T-helper 9 cell (primary cell): ENCODE measurements around the gene CENPX.

Experiments used
- DNase-seq: peaks from one replicate; pipeline ENCODE4 v3.0.0-alpha.2; 2020

CENPX gene

DNA sequence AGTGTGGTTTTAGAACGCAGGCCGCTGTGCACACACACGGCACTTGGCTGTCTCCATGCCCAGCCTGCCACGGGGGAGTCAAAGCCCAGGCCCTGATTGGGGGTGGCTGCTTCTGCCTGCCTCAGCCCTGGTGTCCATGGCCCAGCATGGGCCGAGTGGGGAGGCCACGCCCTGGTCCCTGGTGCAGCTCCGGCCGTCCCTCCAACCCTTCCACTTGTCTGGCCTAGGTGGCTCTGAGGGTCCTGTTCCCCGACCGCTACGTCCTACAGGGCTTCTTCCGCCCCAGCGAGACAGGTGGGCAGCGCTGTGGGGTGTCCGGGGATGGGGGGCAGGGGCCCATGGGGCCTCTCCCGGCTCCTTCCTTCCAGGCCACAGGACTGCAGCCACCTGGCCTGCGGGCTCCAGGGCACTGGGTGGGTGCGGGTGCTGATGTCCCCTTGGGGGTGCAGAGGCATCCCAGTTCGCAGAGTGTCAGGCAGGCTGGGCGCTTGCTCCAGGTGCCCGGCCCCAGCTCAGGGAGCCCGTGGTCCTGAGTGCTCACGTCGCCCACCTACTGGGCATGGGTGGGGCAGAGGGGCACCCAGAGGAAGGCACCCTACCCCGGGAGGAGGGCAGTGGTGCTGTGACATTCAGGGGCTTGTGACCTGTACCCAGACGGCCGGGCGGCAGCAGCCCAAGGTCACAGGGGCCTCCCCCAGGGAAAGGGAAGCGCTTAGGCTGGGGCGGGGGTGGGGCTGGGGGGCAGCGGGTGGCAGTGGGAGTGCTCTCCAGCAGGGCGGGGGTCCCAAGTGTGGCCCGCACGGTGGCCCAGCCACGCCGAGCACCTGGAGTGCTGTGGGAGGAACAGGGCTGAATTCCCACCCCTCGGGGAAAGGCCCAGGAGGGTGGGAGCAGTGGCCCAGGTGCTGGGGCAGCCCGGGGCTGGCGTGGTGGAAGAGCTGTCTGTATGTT is 11.8 kb downstream of the CENPX start:
- no peak for DNase-seq

DNA sequence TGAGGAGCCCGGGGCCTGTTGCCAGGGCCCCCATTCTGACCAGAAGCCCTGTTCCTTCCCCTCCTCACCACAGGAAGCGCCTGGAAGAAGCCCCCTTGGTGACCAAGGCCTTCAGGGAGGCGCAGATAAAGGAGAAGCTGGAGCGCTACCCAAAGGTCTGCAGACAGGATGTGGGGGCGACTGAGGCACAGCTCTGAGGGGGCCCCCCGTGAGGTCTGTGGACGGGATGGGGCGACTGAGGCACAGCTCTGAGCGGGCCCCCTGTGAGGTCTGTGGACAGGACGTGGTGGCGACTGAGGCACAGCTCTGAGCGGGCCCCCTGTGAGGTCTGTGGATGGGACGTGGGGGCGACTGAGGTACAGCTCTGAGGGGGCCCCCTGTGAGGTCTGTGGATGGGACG is 13.3 kb downstream of the CENPX start:
- no peak for DNase-seq

DNA sequence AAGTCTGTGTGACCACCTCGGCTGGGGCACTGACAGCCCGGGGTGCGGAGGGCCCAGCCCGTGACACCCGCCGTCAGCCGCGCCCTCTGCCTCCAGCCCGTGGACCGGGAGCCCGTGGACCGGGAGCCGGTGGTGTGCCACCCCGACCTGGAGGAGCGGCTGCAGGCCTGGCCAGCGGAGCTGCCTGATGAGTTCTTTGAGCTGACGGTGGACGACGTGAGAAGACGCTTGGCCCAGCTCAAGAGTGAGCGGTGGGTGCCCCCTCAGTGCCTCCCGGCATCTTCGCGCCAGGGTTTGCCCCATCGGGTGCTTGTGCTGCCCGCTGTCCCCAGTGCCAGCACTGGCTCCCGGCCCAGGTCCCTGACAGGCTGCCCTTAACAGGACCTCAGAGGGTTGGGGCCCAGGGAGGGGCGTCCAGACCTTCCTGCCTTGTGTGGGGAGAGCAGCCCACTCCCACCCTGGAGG is 13.7 kb downstream of the CENPX start:
- no peak for DNase-seq

DNA sequence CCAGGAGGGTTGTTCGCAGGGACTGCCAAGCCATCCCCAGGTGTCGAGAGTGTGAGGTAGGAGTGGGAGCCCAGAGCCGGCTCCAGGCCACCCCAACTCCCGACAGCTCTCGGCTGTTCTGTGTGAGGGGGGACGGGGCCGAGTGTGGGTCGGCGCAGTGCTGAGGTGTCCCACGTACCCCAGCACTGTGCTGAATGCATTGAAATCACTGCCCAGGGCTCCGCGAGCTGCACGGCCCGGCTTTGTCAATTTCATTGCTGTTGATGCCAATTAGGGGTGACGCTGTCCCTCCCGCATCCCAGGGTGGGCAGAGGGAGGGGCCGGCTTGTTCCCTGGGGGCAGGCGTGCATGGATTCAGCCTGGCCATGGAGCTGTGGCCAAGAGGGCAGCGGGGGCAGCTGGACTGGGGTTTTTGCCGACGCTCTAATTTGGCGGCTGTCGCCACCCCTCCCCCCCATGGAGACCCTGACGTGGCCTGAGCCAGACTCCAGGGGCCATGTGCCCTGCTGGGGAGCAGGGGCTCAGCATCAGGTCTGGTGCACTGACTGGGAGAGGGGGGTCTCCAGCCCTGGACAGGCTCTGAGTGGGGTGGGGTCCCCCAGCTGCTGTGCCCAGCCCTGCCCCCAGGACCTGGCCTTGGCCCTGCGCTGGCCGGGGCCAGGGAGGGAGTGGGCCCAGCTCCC is 14.3 kb downstream of the CENPX start:
- DNase-seq: no peak

- no peak for DNase-seq
Measured at GRCh38 chr17:82007495-82008257, 15.0 kb downstream of the CENPX start.

- no peak for DNase-seq
Measured at GRCh38 chr17:82007228-82007494, 15.5 kb downstream of the CENPX start.

DNA sequence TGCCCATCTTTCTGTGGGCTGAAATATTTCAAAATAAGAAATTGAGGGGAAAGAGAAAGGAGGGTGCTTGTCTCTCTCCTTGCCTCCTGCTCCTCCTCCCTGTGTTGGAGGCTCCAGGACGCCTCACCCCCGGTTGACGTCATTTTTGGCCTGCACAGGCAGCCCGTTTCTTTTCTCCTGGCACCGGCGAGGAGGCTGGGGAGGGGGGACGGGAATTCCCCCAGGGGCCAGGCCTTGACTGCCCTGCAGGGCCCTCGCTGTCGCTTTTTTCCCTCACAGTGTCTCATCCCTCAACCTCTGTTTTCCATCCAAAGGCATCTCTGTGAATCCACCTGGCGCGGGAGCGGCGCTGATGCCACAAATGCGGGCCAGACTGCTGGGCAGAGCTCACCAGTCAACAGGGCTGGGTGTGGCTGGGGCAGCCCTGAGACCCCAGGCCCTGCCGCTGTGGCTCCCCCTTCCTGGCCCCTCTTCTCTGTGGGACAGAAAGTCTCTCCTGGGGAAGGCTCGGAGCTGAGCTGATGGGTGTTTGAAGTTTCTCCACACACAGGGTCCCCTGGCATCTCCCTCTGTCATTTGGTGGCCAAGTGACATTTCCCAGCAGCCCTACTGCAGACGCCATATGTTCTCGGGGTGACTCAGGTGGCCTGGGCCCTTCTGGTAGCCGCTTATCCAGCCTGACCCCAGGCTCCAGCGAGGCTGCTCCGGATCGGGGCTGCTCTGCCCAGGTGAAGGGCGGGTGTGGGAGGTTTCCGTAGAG is 16.0 kb downstream of the CENPX start:
- DNase-seq: no peak

GRCh38 chr17:82005701-82006348 is 16.9 kb downstream of the CENPX start:
- DNase-seq: no peak

DNA sequence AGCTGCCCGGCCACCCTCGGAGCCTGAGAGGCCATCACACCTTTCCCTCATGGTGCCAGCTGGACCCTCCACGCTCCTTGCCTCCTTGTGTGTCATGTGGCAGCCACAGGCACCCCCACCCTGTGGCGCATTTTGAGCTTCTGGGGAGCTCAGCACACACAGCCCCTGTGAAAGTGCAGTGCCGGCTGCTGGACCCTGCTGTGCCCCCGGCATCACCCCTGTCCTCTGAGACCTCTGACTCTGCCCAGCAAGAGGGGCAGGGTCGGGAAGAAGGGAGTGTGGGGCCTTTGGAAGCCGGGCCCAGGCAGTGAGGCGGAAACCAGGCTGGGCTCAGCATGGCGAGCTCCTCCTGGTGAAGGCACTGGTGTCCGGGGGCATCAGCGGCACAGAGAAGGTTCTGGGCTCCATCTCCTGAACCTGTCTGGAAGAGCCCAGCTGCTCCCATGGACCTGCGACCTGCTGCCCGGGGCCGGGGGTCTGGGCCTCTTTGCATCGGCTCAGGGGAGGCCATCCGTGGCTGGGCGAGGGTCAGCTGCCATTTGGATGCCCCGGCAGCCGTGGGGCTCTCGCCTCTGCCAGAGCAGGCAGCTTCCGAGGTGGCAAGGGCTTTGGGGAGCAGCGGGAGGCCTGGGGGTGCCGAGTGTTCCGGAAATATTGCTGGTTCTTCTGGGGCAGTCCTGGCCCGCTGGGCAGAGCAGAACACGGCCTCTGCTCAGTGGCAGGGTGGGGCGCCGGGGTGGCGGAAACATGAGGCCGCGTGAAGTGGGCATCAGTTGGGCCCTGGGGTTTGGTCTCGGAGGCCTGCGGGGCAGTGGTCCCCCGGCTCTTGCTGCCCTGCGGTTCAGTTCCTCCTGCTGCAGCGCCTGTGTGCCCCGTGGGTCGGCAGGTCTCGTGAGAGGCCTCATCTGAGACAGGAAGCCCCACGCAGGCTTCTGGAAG is 17.9 kb downstream of the CENPX start:
- no peak for DNase-seq

DNA sequence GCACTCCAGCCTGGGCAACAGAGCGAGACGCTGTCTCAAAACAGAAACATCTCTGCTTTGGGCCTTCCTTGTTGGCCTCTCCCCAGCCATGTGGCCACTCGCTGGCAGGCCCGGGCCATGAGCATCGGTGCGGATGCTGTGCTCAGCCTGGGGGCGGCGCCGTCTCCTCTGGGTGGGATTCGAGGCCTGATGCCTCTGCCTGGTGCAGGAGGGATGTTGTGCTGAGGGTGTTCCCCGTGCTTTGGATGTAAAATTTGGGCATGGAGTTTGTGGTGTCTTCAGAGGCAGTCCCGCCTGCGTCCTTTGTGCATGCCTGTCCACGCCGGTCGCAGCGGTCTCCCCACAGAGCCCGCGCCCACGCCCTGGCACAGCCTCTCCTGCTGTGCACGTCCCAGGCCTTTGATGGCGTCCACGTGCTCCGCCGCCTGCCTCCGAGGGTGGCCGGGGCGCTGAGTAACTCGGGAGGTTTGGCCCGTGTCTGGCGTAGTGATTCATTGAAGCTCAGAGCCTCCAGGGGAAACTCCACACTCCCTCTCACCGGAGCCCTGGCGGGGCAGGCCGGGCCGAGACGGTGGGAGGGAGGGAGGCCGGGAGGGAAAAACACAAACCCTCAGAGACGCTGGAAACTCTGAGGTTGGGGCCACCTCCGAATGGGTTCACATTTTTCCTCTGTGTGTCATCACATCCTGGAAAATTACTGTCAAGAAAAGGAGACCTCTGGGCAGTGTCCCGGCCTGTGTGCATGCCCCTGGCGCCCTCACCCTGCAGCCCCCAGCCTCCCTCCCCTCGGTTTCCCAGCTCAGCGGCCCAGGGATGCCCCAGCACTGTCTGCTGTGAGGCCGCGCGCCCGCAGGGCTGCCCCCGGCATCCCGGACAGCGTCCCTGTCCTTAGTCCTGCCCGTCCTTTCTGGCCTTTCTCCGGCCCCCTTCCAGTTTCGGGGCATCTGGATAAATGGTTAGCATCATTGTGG is 19.0 kb downstream of the CENPX start:
- no peak for DNase-seq

- DNase-seq: no peak
Measured at GRCh38 chr17:82001571-82002056, 21.1 kb downstream of the CENPX start.

DNA sequence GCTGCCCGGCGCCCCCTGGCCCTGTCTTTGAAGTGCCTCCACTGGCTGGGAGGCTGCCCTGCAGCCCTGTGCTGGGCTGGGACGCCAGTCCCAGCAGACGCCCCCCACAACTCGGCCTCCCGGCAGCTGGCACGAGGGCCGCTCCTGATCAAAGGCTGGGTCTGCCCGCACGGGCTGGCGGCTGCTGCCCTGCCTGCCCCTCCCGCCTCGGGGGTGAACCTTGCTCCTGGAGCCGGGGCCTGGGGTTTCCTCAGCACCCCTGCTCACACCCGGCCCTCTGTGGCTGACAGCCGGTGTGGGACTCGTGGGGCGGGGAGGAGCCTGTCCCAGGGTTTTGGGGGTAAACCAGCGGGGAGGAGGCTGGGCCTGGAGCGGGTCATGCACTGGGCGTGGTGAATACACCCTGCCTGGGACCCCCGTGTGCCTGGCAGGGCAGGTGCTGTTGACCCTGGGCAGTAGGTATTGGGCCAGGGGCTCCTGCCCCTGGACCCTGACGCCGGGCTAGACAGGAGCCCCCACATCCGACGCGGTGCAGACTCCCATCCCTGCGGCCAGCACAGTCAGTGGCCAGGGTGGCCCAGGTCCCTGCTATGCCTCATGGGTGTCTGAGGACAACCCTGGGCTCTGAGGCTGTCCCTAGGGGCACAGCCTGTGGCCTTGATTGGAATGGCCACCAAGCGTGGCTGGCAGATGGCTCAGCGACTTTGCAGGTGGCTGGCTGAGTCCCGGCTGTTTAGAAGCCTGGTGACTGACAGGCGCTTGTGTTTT is 21.7 kb downstream of the CENPX start:
- DNase-seq: no peak

GRCh38 chr17:81999976-82000802 is 22.5 kb downstream of the CENPX start:
- DNase-seq: no peak

DNA sequence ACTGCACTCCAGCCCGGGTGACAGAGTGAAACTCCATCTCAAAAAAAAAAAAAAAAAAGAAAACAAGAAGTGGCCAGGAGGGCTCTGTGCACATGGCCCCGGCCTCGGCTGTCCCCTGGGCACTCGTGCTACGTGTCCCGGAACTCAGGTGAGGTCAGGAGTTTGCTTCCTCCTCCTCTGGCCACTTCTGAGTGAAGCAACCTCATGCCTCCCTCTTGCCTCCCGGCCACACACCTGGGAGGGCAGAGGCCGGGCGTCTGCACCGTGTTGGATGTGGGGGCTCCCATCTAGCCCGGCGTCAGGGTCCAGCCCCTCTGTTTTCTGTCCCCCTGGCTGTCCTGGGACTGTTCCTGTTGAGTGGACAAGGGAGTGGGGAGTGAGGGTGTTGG is 23.1 kb downstream of the CENPX start:
- no peak for DNase-seq

DNA sequence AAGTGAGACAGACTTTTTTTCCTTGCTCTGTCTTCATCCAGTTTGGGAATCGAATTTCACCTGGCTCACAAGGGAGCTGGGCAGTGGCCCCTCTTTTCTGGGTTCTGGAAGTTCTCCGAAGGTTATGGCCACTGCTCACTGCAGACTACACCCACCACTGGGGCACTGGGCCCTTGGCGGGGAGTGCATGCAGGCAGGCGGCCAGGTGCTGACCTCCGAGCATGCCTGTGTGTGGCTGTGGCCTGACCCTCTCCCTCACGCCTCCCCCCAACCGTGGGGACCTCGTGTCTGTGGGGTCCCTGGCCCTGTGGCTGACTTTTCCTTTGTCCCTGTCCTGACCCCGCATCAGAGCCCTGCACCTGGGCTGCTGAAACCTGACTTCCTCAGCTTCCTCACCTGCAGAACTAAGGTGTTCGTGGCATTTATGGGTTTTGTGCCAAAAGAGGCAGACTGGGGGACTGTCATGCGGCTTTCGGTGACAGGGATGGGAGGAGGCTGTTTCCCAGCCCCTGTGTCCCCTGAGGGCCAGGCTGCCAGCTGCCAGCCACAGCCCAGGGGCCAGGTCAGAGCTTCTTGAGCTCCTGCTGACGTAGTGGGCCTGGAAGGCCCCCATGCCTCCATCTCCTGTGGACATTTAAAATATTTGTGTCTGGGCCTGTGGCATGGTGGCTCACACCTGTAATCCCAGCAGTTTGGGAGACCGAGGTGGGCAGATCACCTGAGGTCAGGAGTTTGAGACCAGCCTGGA is 23.8 kb downstream of the CENPX start:
- no peak for DNase-seq

DNA sequence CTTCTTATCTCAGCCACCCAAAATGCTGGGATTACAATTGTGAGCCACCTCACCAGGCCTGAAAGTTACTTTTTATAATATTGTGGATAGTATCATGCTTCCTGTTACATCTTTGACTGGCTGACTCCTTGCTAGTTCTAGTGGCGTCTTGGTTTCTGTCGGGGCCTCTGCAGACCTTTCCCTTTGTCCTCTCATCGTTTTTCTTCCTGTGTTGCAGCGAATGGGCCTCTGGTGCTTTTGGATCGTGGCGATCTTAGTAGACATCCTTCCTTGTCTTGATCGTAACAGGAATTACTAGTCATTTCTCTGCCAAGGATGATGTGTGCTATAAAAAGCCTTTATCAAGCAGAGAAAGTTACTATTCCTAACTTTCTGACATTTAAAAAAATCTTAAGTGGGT is 24.5 kb downstream of the CENPX start:
- no peak for DNase-seq
